Breast epithelium (tissue), 4 donors: ENCODE measurements around the gene KCNJ12. TPM values are rescaled to one million over a fixed set of nuclear protein-coding genes. Genes with fewer than 3 reads are reported as not detected.
A peak's percentile ranks its signal among the peaks of the same experiment; 100 is the strongest.
"Not testable (repeated sequence)": the region's sequence is repeated elsewhere in the genome, so short reads cannot be mapped to it uniquely, and the experiment has no call there.

Source experiments
- DNase-seq, 2 donors: peaks; one replicate each; pipeline ENCODE4 v3.0.0-alpha.2; 2019; ENCODE audit warnings: low spot score in 2 of 2
- H3K27ac ChIP-seq, 2 donors: fragments of 200-600 bp; sonication (generic) in 1 of 2; one replicate each; pipeline ENCODE4 v1.5.1; 2016 to 2019; ENCODE audit warnings: mild to moderate bottlenecking in 1 of 2
- H3K27me3 ChIP-seq, 2 donors: fragments of 200-600 bp; sonication (generic) in 1 of 2; one replicate each; pipeline versions ENCODE4 v1.5.1 to v1.6.0; 2017 to 2019; ENCODE audit warnings: control low read depth in 1 of 2, mild to moderate bottlenecking in 1 of 2
- H3K36me3 ChIP-seq: fragments of 200-600 bp; one replicate; pipeline ENCODE4 v1.5.1; 2019
- H3K4me1 ChIP-seq, 2 donors: fragments of 200-600 bp; sonication (generic); one replicate each; pipeline ENCODE4 v1.5.1; 2016 to 2019; ENCODE audit warnings: control low read depth in 1 of 2
- H3K4me3 ChIP-seq, 3 donors: fragments of 200-600 bp; sonication (generic); 1 replicate in 2 of 3; 2 replicates in 1 of 3; pipeline ENCODE4 v1.5.1; 2016 to 2019; ENCODE audit warnings: mild to moderate bottlenecking in 3 of 3, moderate library complexity in 2 of 3
- H3K9me3 ChIP-seq, 2 donors: fragments of 200-600 bp; sonication (generic) in 1 of 2; one replicate each; pipeline ENCODE4 v1.5.1; 2016 to 2019; ENCODE audit warnings: control low read depth in 1 of 2
- intact Hi-C: fragments of 100-400 bp; cut with DNase I; formaldehyde crosslinking; loops from one replicate; pipeline ENCODE4 v1.15.1; 2023; ENCODE audit warnings: low total_unique reads
- total RNA-seq, 3 donors: library from RNA; depleted of rRNA; stranded (reverse); fragments of >200 nt; gene quantifications; one replicate each; pipeline ENCODE4 v1.1.0, GENCODE V29; 2016

Gene KCNJ12
- total RNA-seq, 3 donors from 2014 or later: 0.73 to 1.4 (median 0.98) TPM

DNA sequence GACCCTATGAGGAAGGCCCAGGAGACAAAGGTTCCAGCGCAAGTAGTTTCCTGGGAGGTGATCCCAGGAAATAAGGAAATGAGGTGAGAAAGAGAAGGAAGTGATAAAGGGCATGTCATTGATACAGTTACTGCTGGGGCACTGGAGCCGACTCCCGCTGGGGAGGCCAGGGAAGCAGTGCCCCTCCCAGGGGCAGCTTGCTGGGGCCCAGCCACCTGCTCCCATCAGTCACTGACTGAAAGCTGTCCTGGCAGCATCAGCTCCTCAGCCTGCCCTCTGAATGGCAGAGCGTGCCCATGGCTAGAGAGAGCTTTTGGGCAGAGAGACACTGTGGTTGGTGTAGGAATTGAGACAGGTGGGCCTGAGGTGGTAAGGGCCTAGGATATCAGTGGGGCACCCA, 33.2 kb downstream of the KCNJ12 start:
- DNase-seq, H3K27me3 ChIP-seq, H3K36me3 ChIP-seq, H3K4me3 ChIP-seq, intact Hi-C loops, H3K4me1 ChIP-seq, H3K9me3 ChIP-seq, H3K27ac ChIP-seq: not testable (repeated sequence)

DNA sequence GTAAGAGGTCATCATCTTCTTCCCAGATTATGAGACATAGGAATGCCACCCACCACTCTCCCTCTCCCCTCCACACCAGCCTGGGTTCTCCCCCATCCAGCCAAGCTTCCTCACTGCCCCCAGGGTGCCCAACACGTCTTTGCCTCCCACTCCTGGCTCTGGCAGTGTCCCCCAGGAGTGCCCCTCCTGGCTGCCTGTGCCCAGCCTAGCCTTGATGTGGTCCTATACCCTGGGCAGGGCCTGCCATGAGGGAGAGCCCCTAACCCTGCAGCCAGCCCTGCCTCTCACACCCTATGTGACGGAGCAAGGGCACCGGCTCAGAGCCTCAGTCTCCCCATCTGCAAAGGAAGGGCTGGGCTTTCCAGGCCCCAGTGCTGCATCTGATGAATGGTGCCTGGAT, 33.8 kb downstream of the KCNJ12 start:
- H3K4me3 ChIP-seq, H3K4me1 ChIP-seq, intact Hi-C loops, DNase-seq, H3K9me3 ChIP-seq, H3K27ac ChIP-seq, H3K36me3 ChIP-seq, H3K27me3 ChIP-seq: not testable (repeated sequence)

DNA sequence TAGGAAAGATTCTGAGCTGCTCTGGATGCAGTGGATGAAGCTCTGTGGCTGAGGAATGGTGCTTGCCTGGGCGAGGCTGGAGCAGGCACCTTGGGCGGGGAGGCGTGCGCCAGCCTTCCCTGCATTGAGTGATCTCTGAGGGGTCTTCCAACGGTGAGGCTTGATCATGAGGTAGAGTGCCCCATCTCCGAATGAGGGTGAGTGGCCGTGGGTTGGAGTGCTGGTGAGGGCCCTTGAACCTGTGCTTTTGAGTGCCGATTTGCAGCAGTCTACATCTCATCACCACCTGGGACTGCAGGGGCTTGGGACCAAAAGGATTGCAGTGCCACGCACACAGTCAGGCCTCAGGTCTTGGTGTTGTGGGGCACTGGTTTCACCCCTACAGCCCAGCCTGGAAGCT, 34.2 kb downstream of the KCNJ12 start:
- intact Hi-C loops, H3K9me3 ChIP-seq, H3K27ac ChIP-seq, H3K4me1 ChIP-seq, H3K4me3 ChIP-seq, H3K36me3 ChIP-seq, H3K27me3 ChIP-seq, DNase-seq: not testable (repeated sequence)

DNA sequence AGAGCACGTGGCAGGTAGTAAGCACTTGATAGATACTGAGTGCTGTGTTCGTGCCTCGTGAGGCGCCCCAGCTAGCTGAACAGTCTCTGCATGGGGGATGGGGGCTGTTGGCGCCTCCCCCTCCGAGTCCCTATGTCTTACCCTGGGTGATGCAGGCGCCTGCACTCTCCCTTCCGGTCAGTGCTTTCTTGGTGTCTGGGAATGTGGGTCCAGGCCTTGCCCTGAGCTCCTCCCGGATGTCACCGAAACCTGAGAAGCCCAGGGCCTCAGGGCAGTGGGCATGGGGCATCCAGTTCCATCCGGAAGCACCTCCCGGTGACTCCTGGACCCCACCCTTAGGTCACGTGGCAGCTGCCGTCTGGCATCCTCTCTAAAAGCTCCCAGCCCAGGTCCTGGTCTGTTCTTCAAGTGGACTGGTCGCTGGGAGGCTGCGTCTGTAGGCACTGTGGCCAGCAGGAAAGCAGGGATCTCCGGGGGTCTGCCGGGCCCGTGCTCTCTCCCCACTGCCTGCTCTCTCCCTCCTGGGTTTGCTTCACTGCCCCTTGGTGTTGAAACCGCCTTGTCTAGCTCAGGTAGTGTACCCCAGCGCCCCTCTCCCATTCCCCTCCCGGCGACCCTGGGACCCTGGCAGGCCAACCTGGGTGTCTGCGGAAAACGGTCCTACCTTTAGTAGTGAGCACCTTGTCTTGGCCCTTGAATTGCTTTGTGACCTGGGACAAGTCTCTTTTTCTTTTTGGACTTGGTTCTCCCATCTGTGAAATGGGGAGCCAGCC, 34.9 kb downstream of the KCNJ12 start:
- intact Hi-C loops, DNase-seq, H3K27ac ChIP-seq, H3K9me3 ChIP-seq, H3K4me3 ChIP-seq, H3K4me1 ChIP-seq, H3K27me3 ChIP-seq, H3K36me3 ChIP-seq: not testable (repeated sequence)

DNA sequence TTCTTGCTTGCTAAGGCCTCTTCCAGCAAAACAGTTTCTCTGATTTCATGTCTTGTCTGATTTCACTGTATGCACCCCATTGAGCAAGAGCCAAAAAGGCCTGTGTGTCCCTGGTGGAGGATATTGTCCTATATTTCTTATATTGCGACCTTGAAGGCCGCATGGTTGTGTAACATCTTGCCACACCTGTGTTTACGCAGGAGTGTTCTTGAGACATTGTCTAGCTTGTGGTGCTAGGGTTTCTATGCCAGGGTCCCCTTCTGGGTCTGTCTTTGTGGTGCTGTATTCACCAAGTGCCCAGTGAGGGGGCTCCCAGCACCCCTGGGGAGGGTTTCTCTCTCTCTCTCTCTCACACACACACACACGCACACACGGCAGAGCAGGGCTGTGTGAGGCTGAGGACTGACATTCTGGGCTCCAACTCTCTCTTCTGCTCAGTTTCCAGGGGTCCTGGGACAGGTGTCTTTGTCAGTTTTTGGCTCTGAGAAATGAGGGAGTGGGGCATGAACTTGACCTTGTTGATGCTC, 35.6 kb downstream of the KCNJ12 start:
- H3K36me3 ChIP-seq, H3K4me3 ChIP-seq, intact Hi-C loops, DNase-seq, H3K4me1 ChIP-seq, H3K27me3 ChIP-seq, H3K9me3 ChIP-seq, H3K27ac ChIP-seq: not testable (repeated sequence)

DNA sequence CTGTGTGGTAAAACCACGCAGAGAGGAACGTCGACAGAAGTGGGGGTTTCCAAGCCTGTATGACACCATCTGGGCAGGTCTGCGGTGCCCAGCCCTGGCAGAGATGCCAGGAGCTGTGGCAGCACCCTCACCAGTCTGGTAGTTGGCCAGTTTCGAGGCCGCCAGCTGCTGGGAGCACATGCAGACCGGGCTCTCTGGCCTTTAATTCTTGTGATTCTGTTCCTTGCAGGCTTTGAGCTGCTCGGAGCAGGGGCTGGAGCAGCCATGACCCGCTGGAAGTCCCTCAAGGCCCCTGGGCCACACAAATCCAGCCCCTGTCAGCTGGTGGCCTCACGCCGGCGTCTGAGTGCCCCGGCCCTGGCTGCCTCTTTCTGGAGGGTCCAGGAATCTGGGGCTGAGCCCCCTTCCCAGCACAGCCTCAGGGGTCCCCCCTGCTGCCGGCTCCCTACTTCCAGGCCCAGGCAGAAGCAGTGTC, 36.1 kb downstream of the KCNJ12 start:
- H3K9me3 ChIP-seq, intact Hi-C loops, H3K4me1 ChIP-seq, H3K4me3 ChIP-seq, H3K27me3 ChIP-seq, H3K36me3 ChIP-seq, DNase-seq, H3K27ac ChIP-seq: not testable (repeated sequence)

DNA sequence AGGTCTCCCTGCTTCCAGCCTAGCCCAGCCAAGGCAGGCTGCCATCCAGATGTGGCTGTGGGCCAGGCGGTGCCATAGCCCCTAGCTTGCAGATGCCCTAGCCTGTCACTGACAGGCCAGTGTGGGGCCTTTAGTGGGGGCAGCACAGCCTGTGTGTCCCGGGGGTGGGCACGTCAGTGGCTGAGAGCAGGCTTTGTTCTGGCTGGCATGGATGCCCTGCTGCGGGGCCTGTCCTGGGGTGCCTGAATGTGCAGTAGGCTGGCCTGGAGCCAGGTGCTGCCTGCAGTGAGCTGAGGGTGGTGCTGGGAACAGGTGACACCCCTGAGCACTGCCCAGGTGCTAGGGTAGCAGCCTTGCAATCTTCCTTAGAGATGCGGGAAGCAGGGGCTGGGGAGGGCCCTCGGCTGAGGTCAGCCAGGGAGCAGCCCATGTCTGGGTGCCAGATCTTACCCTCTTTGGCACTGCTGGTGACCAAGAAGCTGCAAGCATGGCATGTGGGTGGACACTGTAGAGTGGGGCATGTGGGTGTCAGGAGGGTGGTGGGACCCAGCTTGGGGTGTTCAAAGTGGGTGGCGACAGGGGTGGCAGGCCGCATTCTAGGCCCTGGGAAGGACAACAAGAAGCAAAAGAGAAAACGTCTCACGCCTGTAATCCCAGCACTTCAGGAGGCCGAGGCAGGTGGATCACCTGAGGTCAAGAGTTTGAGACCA, 37.6 kb downstream of the KCNJ12 start:
- H3K27ac ChIP-seq, H3K36me3 ChIP-seq, H3K4me3 ChIP-seq, DNase-seq, intact Hi-C loops, H3K9me3 ChIP-seq, H3K4me1 ChIP-seq, H3K27me3 ChIP-seq: not testable (repeated sequence)

DNA sequence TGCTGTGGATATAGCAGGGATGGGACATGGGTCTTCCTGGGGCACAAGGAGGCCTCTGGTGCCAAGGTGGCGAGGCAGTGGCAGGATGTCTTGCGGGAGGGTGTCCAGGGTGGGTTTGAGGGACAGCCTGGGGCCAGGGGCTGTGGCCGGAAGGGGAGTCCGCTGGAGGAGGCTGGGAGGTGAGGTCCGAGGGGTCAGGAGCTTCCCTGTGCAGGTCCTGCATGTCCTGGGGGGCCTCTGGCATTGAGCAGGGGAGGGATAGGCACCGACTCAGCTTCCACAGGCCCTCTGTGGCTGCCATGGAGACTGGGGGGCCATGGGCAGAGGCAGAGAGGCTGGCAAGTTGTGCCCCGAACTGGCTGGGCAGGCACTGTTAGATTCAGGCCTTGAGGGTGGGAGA, 38.5 kb downstream of the KCNJ12 start:
- H3K27ac ChIP-seq, H3K27me3 ChIP-seq, H3K4me3 ChIP-seq, DNase-seq, H3K36me3 ChIP-seq, H3K4me1 ChIP-seq, intact Hi-C loops, H3K9me3 ChIP-seq: not testable (repeated sequence)

DNA sequence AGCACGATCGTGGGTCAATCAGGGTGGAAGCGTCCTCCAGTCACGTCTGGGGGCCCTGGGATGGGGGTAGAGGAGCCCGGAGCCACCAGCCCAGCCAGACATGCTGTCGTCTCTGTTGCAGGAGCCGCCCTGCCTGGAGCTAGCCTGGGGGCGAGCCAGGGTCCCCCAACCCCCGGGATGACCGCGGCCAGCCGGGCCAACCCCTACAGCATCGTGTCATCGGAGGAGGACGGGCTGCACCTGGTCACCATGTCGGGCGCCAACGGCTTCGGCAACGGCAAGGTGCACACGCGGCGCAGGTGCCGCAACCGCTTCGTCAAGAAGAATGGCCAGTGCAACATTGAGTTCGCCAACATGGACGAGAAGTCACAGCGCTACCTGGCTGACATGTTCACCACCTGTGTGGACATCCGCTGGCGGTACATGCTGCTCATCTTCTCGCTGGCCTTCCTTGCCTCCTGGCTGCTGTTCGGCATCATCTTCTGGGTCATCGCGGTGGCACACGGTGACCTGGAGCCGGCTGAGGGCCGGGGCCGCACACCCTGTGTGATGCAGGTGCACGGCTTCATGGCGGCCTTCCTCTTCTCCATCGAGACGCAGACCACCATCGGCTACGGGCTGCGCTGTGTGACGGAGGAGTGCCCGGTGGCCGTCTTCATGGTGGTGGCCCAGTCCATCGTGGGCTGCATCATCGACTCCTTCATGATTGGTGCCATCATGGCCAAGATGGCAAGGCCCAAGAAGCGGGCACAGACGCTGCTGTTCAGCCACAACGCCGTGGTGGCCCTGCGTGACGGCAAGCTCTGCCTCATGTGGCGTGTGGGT, 39.2 kb downstream of the KCNJ12 start:
- intact Hi-C loops, H3K36me3 ChIP-seq, H3K9me3 ChIP-seq, H3K4me3 ChIP-seq, H3K4me1 ChIP-seq, H3K27ac ChIP-seq, H3K27me3 ChIP-seq: not testable (repeated sequence)
- peak in 1 of 2 donors; percentile 47 for DNase-seq

DNA sequence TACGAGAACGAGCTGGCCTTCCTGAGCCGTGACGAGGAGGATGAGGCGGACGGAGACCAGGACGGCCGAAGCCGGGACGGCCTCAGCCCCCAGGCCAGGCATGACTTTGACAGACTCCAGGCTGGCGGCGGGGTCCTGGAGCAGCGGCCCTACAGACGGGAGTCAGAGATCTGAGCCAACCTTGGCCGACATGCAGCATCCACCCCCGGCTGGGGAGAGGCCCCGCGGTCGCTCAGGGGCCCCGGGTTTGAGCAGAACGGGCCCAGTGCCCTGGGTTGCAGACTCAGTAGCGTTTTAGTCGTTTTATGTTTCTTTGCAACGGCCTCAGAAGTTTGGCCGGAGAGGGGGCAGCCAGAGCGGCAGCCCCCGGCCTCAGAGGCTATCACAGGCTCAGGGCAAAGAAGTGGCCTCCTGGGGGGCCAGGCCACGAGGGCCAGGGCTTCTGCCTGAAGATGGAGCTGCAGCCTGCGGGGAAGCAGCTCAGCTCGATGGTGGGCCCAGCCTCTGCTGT, 40.4 kb downstream of the KCNJ12 start:
- H3K36me3 ChIP-seq, H3K4me1 ChIP-seq, H3K27me3 ChIP-seq, intact Hi-C loops, H3K9me3 ChIP-seq, H3K4me3 ChIP-seq, H3K27ac ChIP-seq: not testable (repeated sequence)
- peak in 1 of 2 donors; percentile 38 for DNase-seq

DNA sequence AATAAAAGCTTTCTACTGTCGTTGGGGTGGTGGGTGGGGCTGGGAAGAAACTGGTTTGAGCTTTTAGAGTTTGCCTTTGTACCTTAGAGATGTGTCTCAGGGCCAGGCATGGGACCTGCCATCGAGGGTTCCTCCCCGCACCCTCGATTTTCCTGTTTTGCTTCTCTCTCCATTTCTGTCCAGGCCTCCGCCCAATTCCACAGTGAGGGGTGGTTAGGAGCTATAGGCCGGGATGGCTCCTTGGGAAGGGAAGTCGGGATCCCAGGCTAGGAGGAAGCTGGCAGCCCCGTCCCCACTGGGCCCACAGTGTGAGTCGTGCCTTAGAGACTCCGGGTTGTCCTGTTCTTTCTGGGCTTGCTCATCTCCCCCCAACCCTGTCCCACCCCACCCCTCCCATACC, 41.2 kb downstream of the KCNJ12 start:
- H3K36me3 ChIP-seq, H3K27ac ChIP-seq, H3K4me1 ChIP-seq, H3K27me3 ChIP-seq, intact Hi-C loops, H3K9me3 ChIP-seq, H3K4me3 ChIP-seq: not testable (repeated sequence)
- peak in 1 of 2 donors; percentile 45 for DNase-seq
